H1 (cell line): ENCODE data around the gene SMAD6. TPM values are rescaled to one million over a fixed set of nuclear protein-coding genes. Genes with fewer than 3 reads are reported as not detected.
A peak's percentile ranks its signal among the peaks of the same experiment; 100 is the strongest.

Experiments
- CTCF ChIA-PET: fragments of 300-600 bp; sonication (Branson Sonifier 250); formaldehyde crosslinking; loops from one replicate; lab custom pipeline; 2021; ENCODE audit not compliant: partially characterized antibody; lab: Charles Lee
- POLR2A ChIA-PET: fragments of 300-600 bp; sonication (Branson Sonifier 250); formaldehyde crosslinking; loops from one replicate; lab custom pipeline; 2021; ENCODE audit warnings: inconsistent platforms; ENCODE audit not compliant: partially characterized antibody; lab: Charles Lee
- DNase-seq, 2 experiments: peaks; one replicate each; pipeline versions ENCODE4 v3.0.0 to v3.0.0-alpha.2; 2010 to 2022; ENCODE audit warnings: low spot score in 2 of 2, low read depth in 1 of 2, mixed read lengths in 1 of 2
- FAIRE-seq: peaks from 2 replicates; lab custom pipeline; 2011; peaks lifted over from hg19 to GRCh38; lab: Jason Lieb, UNC
- H2AFZ ChIP-seq: 2 replicates; pipeline ENCODE4 v1.8.1; 2012; ENCODE audit warnings: low read length, inconsistent platforms
- H2AK5ac ChIP-seq: 2 replicates; pipeline ENCODE4 v1.6.1; 2013; ENCODE audit warnings: low read depth, low read length
- H2BK120ac ChIP-seq: replicated peaks from 2 replicates; pipeline ENCODE3; 2013; ENCODE audit warnings: low read depth, low read length, inconsistent platforms
- H2BK12ac ChIP-seq: 2 replicates; pipeline ENCODE4 v1.6.1; 2013; ENCODE audit warnings: low read depth, low read length
- H2BK15ac ChIP-seq: 2 replicates; pipeline ENCODE4 v1.6.1; 2013; ENCODE audit warnings: low read length
- H2BK20ac ChIP-seq: 2 replicates; pipeline ENCODE4 v1.6.1; 2013; ENCODE audit warnings: low read length
- H2BK5ac ChIP-seq: 2 replicates; pipeline ENCODE4 v1.6.1; 2013; ENCODE audit warnings: low read depth, low read length
- H3K14ac ChIP-seq: 2 replicates; pipeline ENCODE4 v1.6.1; 2013; ENCODE audit warnings: inconsistent platforms; ENCODE audit not compliant: insufficient read length
- H3K18ac ChIP-seq: 2 replicates; pipeline ENCODE4 v1.6.1; 2013; ENCODE audit warnings: low read length; ENCODE audit errors: extremely low read depth
- H3K23ac ChIP-seq: 2 replicates; pipeline ENCODE4 v1.6.1; 2013; ENCODE audit warnings: inconsistent platforms; ENCODE audit not compliant: insufficient read length
- H3K23me2 ChIP-seq: 2 replicates; pipeline ENCODE4 v1.6.1; 2013; ENCODE audit warnings: low read depth, low read length
- H3K27ac ChIP-seq: 2 replicates; pipeline ENCODE4 v1.6.1; 2011; ENCODE audit warnings: low read depth, low read length, inconsistent platforms
- H3K27me3 ChIP-seq, 4 experiments: replicated peaks in 1 of 4; 1 replicate in 1 of 4; 2 replicates in 3 of 4; pipeline versions ENCODE4 v1.6.1 to v1.8.1; 2011 to 2013; ENCODE audit warnings: low read length in 3 of 4, mild to moderate bottlenecking in 3 of 4, inconsistent platforms in 2 of 4, mixed read lengths in 2 of 4, moderate library complexity in 1 of 4; ENCODE audit not compliant: control insufficient read depth in 3 of 4, insufficient read depth in 3 of 4; ENCODE audit errors: extremely low read depth in 1 of 4
- H3K36me3 ChIP-seq, 4 experiments: 2 replicates each; pipeline versions ENCODE4 v1.6.1 to v1.8.1; 2011 to 2013; ENCODE audit warnings: mild to moderate bottlenecking in 4 of 4, low read length in 3 of 4, moderate library complexity in 2 of 4, control low read depth in 1 of 4, inconsistent platforms in 1 of 4; ENCODE audit not compliant: insufficient read depth in 4 of 4, control insufficient read depth in 2 of 4
- H3K4ac ChIP-seq: replicated peaks from 2 replicates; pipeline ENCODE3; 2013; ENCODE audit warnings: low read length, low read depth, mixed read lengths, inconsistent platforms; ENCODE audit not compliant: insufficient read length
- H3K4me1 ChIP-seq, 4 experiments: replicated peaks in 1 of 4; 1 replicate in 1 of 4; 2 replicates in 3 of 4; pipeline versions ENCODE4 v1.6.1 to v1.8.1; 2011 to 2013; ENCODE audit warnings: low read length in 3 of 4, inconsistent platforms in 2 of 4, mixed read lengths in 1 of 4; ENCODE audit not compliant: insufficient read depth in 4 of 4, control insufficient read depth in 3 of 4
- H3K4me2 ChIP-seq, 2 experiments: 2 replicates each; pipeline versions ENCODE4 v1.6.1 to v1.8.1; 2011 to 2013; ENCODE audit warnings: low read depth in 2 of 2, low read length in 2 of 2, control low read depth in 1 of 2, inconsistent platforms in 1 of 2, mild to moderate bottlenecking in 1 of 2; ENCODE audit not compliant: insufficient read depth in 1 of 2
- H3K4me3 ChIP-seq, 4 experiments: fragments of 200-600, 300-600 bp in 1 of 4; sonication (generic), shearing (Covaris generic), sonication (Bioruptor Twin) in 1 of 4; 2 replicates each; pipeline versions ENCODE4 v1.5.1 to v1.8.1; 2011 to 2016; ENCODE audit warnings: low read length in 4 of 4, low read depth in 3 of 4, control low read depth in 2 of 4, inconsistent platforms in 2 of 4, mild to moderate bottlenecking in 2 of 4, mixed read lengths in 1 of 4, moderate library complexity in 1 of 4; ENCODE audit not compliant: insufficient read depth in 2 of 4; ENCODE audit errors: extremely low read depth in 1 of 4
- H3K56ac ChIP-seq: replicated peaks from 2 replicates; pipeline ENCODE3; 2013; ENCODE audit warnings: low read depth, mild to moderate bottlenecking, mixed read lengths, low read length, inconsistent platforms; ENCODE audit not compliant: insufficient read length
- H3K79me1 ChIP-seq: 2 replicates; pipeline ENCODE4 v1.6.1; 2013; ENCODE audit warnings: low read depth, low read length, control low read depth
- H3K79me2 ChIP-seq, 2 experiments: 2 replicates each; pipeline versions ENCODE4 v1.6.1 to v1.8.1; 2012 to 2013; ENCODE audit warnings: low read length in 2 of 2, mild to moderate bottlenecking in 2 of 2, inconsistent platforms in 1 of 2; ENCODE audit not compliant: insufficient read depth in 2 of 2, control insufficient read depth in 1 of 2
- H3K9ac ChIP-seq, 4 experiments: replicated peaks in 1 of 4; 1 replicate in 1 of 4; 2 replicates in 3 of 4; pipeline versions ENCODE4 v1.6.1 to v1.8.1; 2011 to 2013; ENCODE audit warnings: low read depth in 3 of 4, low read length in 3 of 4, control low read depth in 2 of 4, mild to moderate bottlenecking in 2 of 4, moderate library complexity in 2 of 4, inconsistent platforms in 1 of 4; ENCODE audit errors: extremely low read depth in 1 of 4
- H3K9me3 ChIP-seq, 2 experiments: 2 replicates each; pipeline versions ENCODE4 v1.6.1 to v1.8.1; 2012 to 2013; ENCODE audit warnings: mild to moderate bottlenecking in 2 of 2, moderate library complexity in 2 of 2, control low read depth in 1 of 2, inconsistent platforms in 1 of 2, low read depth in 1 of 2, low read length in 1 of 2, mixed read lengths in 1 of 2; ENCODE audit not compliant: insufficient read depth in 2 of 2
- H4K20me1 ChIP-seq, 2 experiments: replicated peaks in 1 of 2; 2 replicates each; pipeline versions ENCODE3 to v1.8.1; 2011 to 2013; ENCODE audit warnings: inconsistent platforms in 2 of 2, low read length in 2 of 2, mild to moderate bottlenecking in 1 of 2; ENCODE audit not compliant: insufficient read depth in 2 of 2, control insufficient read depth in 1 of 2
- H4K5ac ChIP-seq: 2 replicates; pipeline ENCODE4 v1.6.1; 2013; ENCODE audit warnings: low read length, low read depth, mixed read lengths, inconsistent platforms; ENCODE audit not compliant: insufficient read length
- H4K8ac ChIP-seq: 2 replicates; pipeline ENCODE4 v1.8.0; 2013; ENCODE audit warnings: mild to moderate bottlenecking, moderate library complexity, low read length, inconsistent platforms; ENCODE audit not compliant: insufficient read depth; ENCODE audit errors: extremely low read depth
- H4K91ac ChIP-seq: replicated peaks from 2 replicates; pipeline ENCODE3; 2013; ENCODE audit warnings: low read length, mixed read lengths, inconsistent platforms; ENCODE audit not compliant: insufficient read length
- GABPA ChIP-seq: IDR thresholded peaks from 2 replicates; pipeline ENCODE4 v1.6.1; 2011; ENCODE audit warnings: mild to moderate bottlenecking, low read length, moderate library complexity, borderline replicate concordance; ENCODE audit not compliant: insufficient read depth
- JUND ChIP-seq: IDR thresholded peaks from 2 replicates; pipeline ENCODE4 v1.6.1; 2011; ENCODE audit warnings: mild to moderate bottlenecking, improper control_type of control experiment, low read length
- WGBS, 2 experiments: shearing (Covaris generic) in 1 of 2; methylation state at CpG; one replicate each; pipeline versions ENCODE4 v1.1.6 to v1.1.7; 2013 to 2015; ENCODE audit warnings: low lambda C conversion rate in 2 of 2, mixed read lengths in 2 of 2, inconsistent platforms in 1 of 2, low coverage in 1 of 2, missing lambda C conversion rate in 1 of 2; ENCODE audit not compliant: insufficient replicate concordance in 2 of 2, insufficient coverage in 1 of 2, insufficient read length in 1 of 2; ENCODE audit errors: extremely low coverage in 1 of 2, missing lambda C conversion rate in 1 of 2; 5-methylcytosine and 5-hydroxymethylcytosine counted together
- polyA plus RNA-seq, 7 experiments: library from polyadenylated mRNA; depleted of rRNA in 3 of 7; stranded (reverse) in 5 of 7; unstranded in 2 of 7; fragments of >200 nt in 5 of 7; fragments of 200-250 nt in 2 of 7; gene quantifications; 1 replicate in 5 of 7; 2 replicates in 1 of 7; 4 replicates in 1 of 7; pipeline versions ENCODE4 v1.2.1 to v1.2.3, GENCODE V29; 2011 to 2013; ENCODE audit warnings: missing spikeins in 2 of 7, mixed read lengths in 2 of 7
- total RNA-seq: library from RNA; stranded (reverse); fragmentation: NEBNext Ultra II Directional; extraction: Animal tissue kit (Norgen Biotek cat#: 25700); gene quantifications from 2 replicates; pipeline ENCODE4 v1.2.1, GENCODE V29; 2021

Gene SMAD6
- total and polyA plus RNA-seq, 2 of the 8 experiments (the other 6 are each of a cell fraction or from before 2014, with no cell fraction given) = 1.8 to 7.0 TPM

- Histone ChIP-seq H2BK5ac (no peak overlapping the region), H3K79me2 (no peaks in the 10 kb centered on the region), H3K79me1 (no peaks in the 10 kb centered on the region), H2BK12ac (peak overlapping the region; percentile 62; the same call in 1 of the 2 replicates), H2BK20ac (peak overlapping the region; percentile 15; the same call in 1 of the 2 replicates), H4K8ac (no peak overlapping the region), H3K4ac (no peak overlapping the region), H3K27ac (no peak overlapping the region), H3K56ac (no peak overlapping the region), H3K36me3 (peaks cover 0 to 3% (median 1%) of the 10 kb centered on the region in 4 experiments; a peak in 3 of 8 replicates), H3K23ac (no peak overlapping the region), H4K5ac (no peak overlapping the region), H3K18ac (peak overlapping the region; percentile 10; the same call in 1 of the 2 replicates), H2BK120ac (no peak overlapping the region), H2BK15ac (0 out of 2 replicates have a peak overlapping the region, but pooled peaks have one; percentile 36), H3K4me1 (peaks cover 9 to 49% (median 19%) of the 10 kb centered on the region in 4 experiments), H2AFZ (no peak overlapping the region), H3K9me3 (no peaks in the 10 kb centered on the region), H4K91ac (no peak overlapping the region), H3K9ac (no peak overlapping the region), H3K23me2 (no peaks in the 10 kb centered on the region; the same call in 1 of the 2 replicates), H4K20me1 (no peaks in the 10 kb centered on the region), H2AK5ac (peak overlapping the region; percentile 67; the same call in 1 of the 2 replicates), H3K27me3 (no peaks in the 10 kb centered on the region; a peak in 1 of 7 replicates), H3K4me3 (no peak overlapping the region), H3K4me2 (no peak overlapping the region), H3K14ac (no peak overlapping the region)
- DNase-seq = no peak
- no peak for FAIRE-seq
- TF ChIP-seq JUND (peak; percentile 48; the same call in 1 of the 2 replicates), GABPA (no peak)
- 90% methylated on average over 8 of the region's 8 CpGs; no CpG with 5 or more reads in 1 of the 2 experiments for WGBS, 2 experiments
- ChIA-PET POLR2A (interaction anchor here (1.6 kb wide), 1 partner anchor 13 kb away, joined by 4 read pairs; no protein-coding TSS in a partner anchor), CTCF (interaction anchor here (0.7 to 4.9 kb wide), 8 partner anchors 10 to 131 kb away, joined by 3 to 31 read pairs (median 4); no protein-coding TSS in a partner anchor)
Measured at GRCh38 chr15:66749841-66750575, 48.0 kb downstream of the SMAD6 start.
